Activated CD8-positive, alpha-beta memory T cell treated with anti-CD3 and anti-CD28 coated beads, Interleukin-2, amount 50 U/mL, for 24 hours (primary cell): Measurements from ENCODE around the gene RFK.
"Not testable (repeated sequence)": the region's sequence is repeated elsewhere in the genome, so short reads cannot be mapped to it uniquely, and the experiment has no call there.

Experiments used
- DNase-seq: peaks from one replicate; pipeline ENCODE4 v3.0.0-alpha.2; 2020; ENCODE audit errors: extremely low read depth

The RFK gene

GRCh38 chr9:76370396-76371023 lies 23.7 kb downstream of the RFK start:
- no peak for DNase-seq

- no peak for DNase-seq
Measured at GRCh38 chr9:76369583-76369982, 24.6 kb downstream of the RFK start.

GRCh38 chr9:76366275-76366674 lies 28.0 kb downstream of the RFK start:
- no peak for DNase-seq

- no peak for DNase-seq
Measured at GRCh38 chr9:76365028-76365427, 29.2 kb downstream of the RFK start.

- no peak for DNase-seq
Measured at GRCh38 chr9:76363032-76363395, 31.2 kb downstream of the RFK start.

- DNase-seq, result not testable (repeated sequence)
Measured at GRCh38 chr9:76362332-76363031, 31.7 kb downstream of the RFK start.

GRCh38 chr9:76359766-76360165 lies 34.5 kb downstream of the RFK start:
- DNase-seq, result no peak

- no peak for DNase-seq
Measured at GRCh38 chr9:76359365-76359764, 34.9 kb downstream of the RFK start.

GRCh38 chr9:76358628-76359280 lies 35.5 kb downstream of the RFK start:
- no peak for DNase-seq

- no peak for DNase-seq
Measured at GRCh38 chr9:76357555-76357954, 36.7 kb downstream of the RFK start.

GRCh38 chr9:76355886-76356285 lies 38.3 kb downstream of the RFK start:
- no peak for DNase-seq

GRCh38 chr9:76354221-76354620 lies 40.0 kb downstream of the RFK start:
- no peak for DNase-seq

- DNase-seq, result no peak
Measured at GRCh38 chr9:76353280-76353679, 40.9 kb downstream of the RFK start.

GRCh38 chr9:76352026-76352620 lies 42.1 kb downstream of the RFK start:
- DNase-seq, result no peak

- DNase-seq, result no peak
Measured at GRCh38 chr9:76351006-76351405, 43.2 kb downstream of the RFK start.

GRCh38 chr9:76349865-76350264 lies 44.4 kb downstream of the RFK start:
- DNase-seq, result no peak

GRCh38 chr9:76342858-76343257 lies 51.4 kb downstream of the RFK start:
- no peak for DNase-seq

GRCh38 chr9:76342201-76342600 lies 52.0 kb downstream of the RFK start:
- DNase-seq, result no peak

GRCh38 chr9:76341616-76342015 lies 52.6 kb downstream of the RFK start:
- DNase-seq, result no peak

GRCh38 chr9:76338418-76338817 lies 55.8 kb downstream of the RFK start:
- no peak for DNase-seq

GRCh38 chr9:76336027-76336426 lies 58.2 kb downstream of the RFK start:
- DNase-seq, result no peak
